Smooth muscle cell (in vitro differentiated cells): ENCODE measurements around the gene USP33. TPM values are rescaled to one million over a fixed set of nuclear protein-coding genes. Genes with fewer than 3 reads are reported as not detected.
"Not testable (repeated sequence)": the region's sequence is repeated elsewhere in the genome, so short reads cannot be mapped to it uniquely, and the experiment has no call there.

Experiments used
- DNase-seq: peaks from one replicate; lab custom pipeline; 2025; ENCODE audit not compliant: unreplicated experiment; lab: John Stamatoyannopoulos, UW
- H2AFZ ChIP-seq: fragments of 200-600 bp; sonication (generic); 2 replicates; pipeline ENCODE4 v1.6.0; 2016; ENCODE audit warnings: antibody characterized with exemption, low read depth, mild to moderate bottlenecking
- H3F3A ChIP-seq: fragments of 200-600 bp; sonication (generic); 2 replicates; pipeline ENCODE4 v1.6.0; 2017; ENCODE audit warnings: antibody characterized with exemption, low read depth
- H3K27ac ChIP-seq: fragments of 200-600 bp; sonication (generic); 2 replicates; pipeline ENCODE4 v1.5.1; 2016; ENCODE audit warnings: low read depth, mild to moderate bottlenecking
- H3K27me3 ChIP-seq: fragments of 200-600 bp; sonication (generic); 2 replicates; pipeline ENCODE4 v1.6.1; 2016; ENCODE audit warnings: low read depth, mild to moderate bottlenecking
- H3K36me3 ChIP-seq: fragments of 200-600 bp; sonication (generic); 2 replicates; pipeline ENCODE4 v1.5.1; 2016; ENCODE audit warnings: low read depth
- H3K4me1 ChIP-seq: fragments of 200-600 bp; sonication (generic); 2 replicates; pipeline ENCODE4 v1.5.1; 2016; ENCODE audit warnings: low read depth
- H3K4me2 ChIP-seq: fragments of 200-600 bp; sonication (generic); 2 replicates; pipeline ENCODE4 v1.6.0; 2016; ENCODE audit warnings: mild to moderate bottlenecking
- H3K4me3 ChIP-seq: fragments of 200-600 bp; sonication (generic); 2 replicates; pipeline ENCODE4 v1.5.1; 2016; ENCODE audit warnings: mild to moderate bottlenecking
- H3K79me2 ChIP-seq: fragments of 200-600 bp; sonication (generic); 2 replicates; pipeline ENCODE4 v1.6.0; 2016; ENCODE audit warnings: low read depth, mild to moderate bottlenecking
- H3K9ac ChIP-seq: fragments of 200-600 bp; sonication (generic); 2 replicates; pipeline ENCODE4 v1.6.0; 2016; ENCODE audit warnings: low read depth
- H3K9me3 ChIP-seq: fragments of 200-600 bp; sonication (generic); replicated peaks from 2 replicates; pipeline ENCODE4 v1.5.1; 2016; ENCODE audit warnings: low read depth
- H4K20me1 ChIP-seq: fragments of 200-600 bp; sonication (generic); 2 replicates; pipeline ENCODE4 v1.6.0; 2016; ENCODE audit warnings: low read depth
- WGBS: methylation state at CpG from one replicate; pipeline ENCODE4 v1.1.7; 2016; ENCODE audit warnings: low lambda C conversion rate; 5-methylcytosine and 5-hydroxymethylcytosine counted together
- polyA plus RNA-seq: library from polyadenylated mRNA; unstranded; fragments of >200 nt; fragmentation: Nextera tagmentation; extraction: Ambion mirVana; gene quantifications from 2 replicates; pipeline ENCODE4 v1.2.1, GENCODE V29; 2016
- total RNA-seq: library from RNA; depleted of rRNA; stranded (reverse); fragments of >200 nt; gene quantifications from 2 replicates; pipeline ENCODE4 v1.2.3, GENCODE V29; 2014
- TF ChIP-seq, protein P1 (sequence below): fragments of 200-600 bp; sonication (generic); IDR thresholded peaks from 2 replicates; pipeline ENCODE4 v1.5.1; 2017; ENCODE audit warnings: borderline replicate concordance, mild to moderate bottlenecking, antibody characterized with exemption; ENCODE audit not compliant: insufficient read depth, poor library complexity, severe bottlenecking

USP33 gene
- total and polyA plus RNA-seq, 2 experiments from 2014 or later = 26.4 to 41.3 TPM

GRCh38 chr1:77797991-77798390 lies 38.3 kb upstream of the USP33 start:
- H3K27ac ChIP-seq = no peak overlapping the region
- no peaks in the 10 kb centered on the region for H3K9me3 ChIP-seq
- no peak overlapping the region for H3K4me2 ChIP-seq
- no peaks in the 10 kb centered on the region for H3K4me1 ChIP-seq
- H2AFZ ChIP-seq = no peak overlapping the region
- TF ChIP-seq, protein P1, sequence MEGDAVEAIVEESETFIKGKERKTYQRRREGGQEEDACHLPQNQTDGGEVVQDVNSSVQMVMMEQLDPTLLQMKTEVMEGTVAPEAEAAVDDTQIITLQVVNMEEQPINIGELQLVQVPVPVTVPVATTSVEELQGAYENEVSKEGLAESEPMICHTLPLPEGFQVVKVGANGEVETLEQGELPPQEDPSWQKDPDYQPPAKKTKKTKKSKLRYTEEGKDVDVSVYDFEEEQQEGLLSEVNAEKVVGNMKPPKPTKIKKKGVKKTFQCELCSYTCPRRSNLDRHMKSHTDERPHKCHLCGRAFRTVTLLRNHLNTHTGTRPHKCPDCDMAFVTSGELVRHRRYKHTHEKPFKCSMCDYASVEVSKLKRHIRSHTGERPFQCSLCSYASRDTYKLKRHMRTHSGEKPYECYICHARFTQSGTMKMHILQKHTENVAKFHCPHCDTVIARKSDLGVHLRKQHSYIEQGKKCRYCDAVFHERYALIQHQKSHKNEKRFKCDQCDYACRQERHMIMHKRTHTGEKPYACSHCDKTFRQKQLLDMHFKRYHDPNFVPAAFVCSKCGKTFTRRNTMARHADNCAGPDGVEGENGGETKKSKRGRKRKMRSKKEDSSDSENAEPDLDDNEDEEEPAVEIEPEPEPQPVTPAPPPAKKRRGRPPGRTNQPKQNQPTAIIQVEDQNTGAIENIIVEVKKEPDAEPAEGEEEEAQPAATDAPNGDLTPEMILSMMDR = no peak
- DNase-seq = no peak
- peaks cover 16% of the 10 kb centered on the region for H4K20me1 ChIP-seq
- no peaks in the 10 kb centered on the region for H3F3A ChIP-seq
- H3K79me2 ChIP-seq = peaks cover 23% of the 10 kb centered on the region
- H3K4me3 ChIP-seq = no peak overlapping the region
- H3K9ac ChIP-seq = no peak overlapping the region
- no peaks in the 10 kb centered on the region for H3K27me3 ChIP-seq
- H3K36me3 ChIP-seq = peaks cover 3% of the 10 kb centered on the region

DNA sequence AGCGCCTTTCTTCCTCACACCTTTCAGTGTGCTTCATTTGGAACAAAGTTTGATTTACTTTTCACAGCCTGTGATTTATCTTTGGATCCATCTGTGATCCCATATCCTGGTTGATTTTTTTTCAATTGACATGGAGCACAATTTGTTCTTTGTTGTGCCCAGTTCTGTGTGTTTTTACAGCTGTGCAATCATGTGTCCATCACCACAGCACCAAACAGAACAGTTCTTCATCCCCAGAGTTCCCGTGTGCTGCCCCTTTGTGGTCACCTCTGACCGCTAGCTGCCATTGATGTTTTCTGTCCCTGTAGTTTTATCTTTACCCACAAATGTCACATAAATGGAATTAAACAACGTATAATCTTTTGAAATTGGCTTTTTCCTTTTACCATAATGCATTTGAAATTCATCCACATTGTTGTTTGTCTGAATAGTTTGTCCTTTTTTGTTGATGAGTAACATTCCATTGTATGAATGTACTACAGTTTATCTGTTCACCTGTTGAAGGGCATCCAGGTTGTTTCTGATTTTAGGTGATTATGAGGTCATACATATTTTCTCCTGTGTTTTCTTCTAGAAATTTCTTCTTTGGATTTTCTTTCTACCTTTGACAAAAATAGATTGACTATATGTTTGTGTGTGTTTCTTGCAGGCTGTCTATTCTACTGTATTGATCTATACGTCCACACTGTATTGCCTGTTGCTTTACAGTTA lies 37.2 kb upstream of the USP33 start:
- Histone ChIP-seq H3K9ac (no peak overlapping the region), H3K27me3 (no peaks in the 10 kb centered on the region), H3K9me3 (no peaks in the 10 kb centered on the region), H3K36me3 (peaks cover 3% of the 10 kb centered on the region), H3K4me1 (no peaks in the 10 kb centered on the region), H3K4me3 (no peak overlapping the region), H2AFZ (no peak overlapping the region), H3K79me2 (peaks cover 27% of the 10 kb centered on the region), H3F3A (no peaks in the 10 kb centered on the region), H4K20me1 (peaks cover 25% of the 10 kb centered on the region), H3K27ac (no peak overlapping the region), H3K4me2 (no peak overlapping the region)
- TF ChIP-seq, protein P1 = no peak
- no peak for DNase-seq
- WGBS = 90% methylated on average over 5 of the region's 5 CpGs

- no peak overlapping the region for H3K4me2 ChIP-seq
- no peak overlapping the region for H3K9ac ChIP-seq
- no peaks in the 10 kb centered on the region for H3K9me3 ChIP-seq
- H3K27ac ChIP-seq = no peak overlapping the region
- no peaks in the 10 kb centered on the region for H3K27me3 ChIP-seq
- H3K36me3 ChIP-seq = peaks cover 2% of the 10 kb centered on the region
- WGBS = 93% methylated on average over 3 of the region's 3 CpGs
- no peak for DNase-seq
- H2AFZ ChIP-seq = no peak overlapping the region
- H4K20me1 ChIP-seq = peaks cover 24% of the 10 kb centered on the region
- H3K4me1 ChIP-seq = no peaks in the 10 kb centered on the region
- H3F3A ChIP-seq = no peaks in the 10 kb centered on the region
- peaks cover 22% of the 10 kb centered on the region for H3K79me2 ChIP-seq
- H3K4me3 ChIP-seq = no peak overlapping the region
- TF ChIP-seq, protein P1 = no peak
Observed at GRCh38 chr1:77794550-77794949, 34.9 kb upstream of the USP33 start.

GRCh38 chr1:77786093-77786741 lies 26.6 kb upstream of the USP33 start:
- H3K79me2 ChIP-seq = peaks cover 32% of the 10 kb centered on the region
- H3K4me2 ChIP-seq, H2AFZ ChIP-seq, H3K27me3 ChIP-seq, H3K9me3 ChIP-seq, H3K4me3 ChIP-seq, H3K27ac ChIP-seq, H3K36me3 ChIP-seq, H4K20me1 ChIP-seq, H3K9ac ChIP-seq, H3K4me1 ChIP-seq, DNase-seq, H3F3A ChIP-seq: not testable (repeated sequence)
- WGBS = 97% methylated on average over 2 of the region's 2 CpGs
